Osteoblast (primary cell): ENCODE data around the gene TRERF1. TPM values are rescaled to one million over a fixed set of nuclear protein-coding genes. Genes with fewer than 3 reads are reported as not detected.

Experiments
- DNase-seq: peaks from one replicate; pipeline ENCODE4 v3.0.0; 2011; ENCODE audit warnings: low spot score, mixed read lengths; ENCODE audit not compliant: insufficient read length; ENCODE audit errors: missing footprints
- H2AFZ ChIP-seq: 2 replicates; pipeline ENCODE4 v1.6.0; 2011; ENCODE audit warnings: mild to moderate bottlenecking, low read length
- H3K27ac ChIP-seq: 2 replicates; pipeline ENCODE4 v1.5.1; 2011; ENCODE audit warnings: mild to moderate bottlenecking, low read depth, low read length, moderate library complexity
- H3K27me3 ChIP-seq: 2 replicates; pipeline ENCODE4 v1.6.0; 2012; ENCODE audit warnings: mild to moderate bottlenecking, control low read depth, inconsistent platforms, low read length, moderate library complexity; ENCODE audit not compliant: insufficient read depth
- H3K36me3 ChIP-seq: 2 replicates; pipeline ENCODE4 v1.5.1; 2011; ENCODE audit warnings: mild to moderate bottlenecking, low read length, control low read depth, moderate library complexity; ENCODE audit not compliant: insufficient read depth
- H3K4me1 ChIP-seq: 2 replicates; pipeline ENCODE4 v1.5.1; 2011; ENCODE audit warnings: mild to moderate bottlenecking, low read length, control low read depth, moderate library complexity; ENCODE audit not compliant: insufficient read depth
- H3K4me2 ChIP-seq: 2 replicates; pipeline ENCODE4 v1.6.0; 2011; ENCODE audit warnings: mild to moderate bottlenecking, low read length; ENCODE audit not compliant: insufficient read depth
- H3K4me3 ChIP-seq: fragments of 200-600 bp; sonication (generic); 3 replicates; pipeline ENCODE4 v1.5.1; 2012; ENCODE audit warnings: mild to moderate bottlenecking, low read length, inconsistent platforms; ENCODE audit not compliant: insufficient read depth
- H3K79me2 ChIP-seq: 2 replicates; pipeline ENCODE4 v1.6.0; 2012; ENCODE audit warnings: mild to moderate bottlenecking, low read length, control low read depth, inconsistent platforms; ENCODE audit not compliant: insufficient read depth
- H3K9me3 ChIP-seq: 2 replicates; pipeline ENCODE4 v1.5.1; 2011; ENCODE audit warnings: low read depth, low read length, control low read depth
- H4K20me1 ChIP-seq: 2 replicates; pipeline ENCODE4 v1.6.0; 2012; ENCODE audit warnings: mild to moderate bottlenecking, low read length, control low read depth; ENCODE audit not compliant: insufficient read depth
- total RNA-seq: library from RNA; depleted of rRNA; stranded (reverse); fragments of >200 nt; gene quantifications from 2 replicates; pipeline ENCODE4 v1.2.3, GENCODE V29; 2012
- TF ChIP-seq, protein P1 (sequence below): IDR thresholded peaks from 2 replicates; pipeline ENCODE4 v1.5.1; 2011; ENCODE audit warnings: mild to moderate bottlenecking, low read depth, low read length, moderate library complexity; ENCODE audit errors: extremely low read depth

Gene TRERF1
- total RNA-seq, 1 donor, result 4.7 TPM

DNA sequence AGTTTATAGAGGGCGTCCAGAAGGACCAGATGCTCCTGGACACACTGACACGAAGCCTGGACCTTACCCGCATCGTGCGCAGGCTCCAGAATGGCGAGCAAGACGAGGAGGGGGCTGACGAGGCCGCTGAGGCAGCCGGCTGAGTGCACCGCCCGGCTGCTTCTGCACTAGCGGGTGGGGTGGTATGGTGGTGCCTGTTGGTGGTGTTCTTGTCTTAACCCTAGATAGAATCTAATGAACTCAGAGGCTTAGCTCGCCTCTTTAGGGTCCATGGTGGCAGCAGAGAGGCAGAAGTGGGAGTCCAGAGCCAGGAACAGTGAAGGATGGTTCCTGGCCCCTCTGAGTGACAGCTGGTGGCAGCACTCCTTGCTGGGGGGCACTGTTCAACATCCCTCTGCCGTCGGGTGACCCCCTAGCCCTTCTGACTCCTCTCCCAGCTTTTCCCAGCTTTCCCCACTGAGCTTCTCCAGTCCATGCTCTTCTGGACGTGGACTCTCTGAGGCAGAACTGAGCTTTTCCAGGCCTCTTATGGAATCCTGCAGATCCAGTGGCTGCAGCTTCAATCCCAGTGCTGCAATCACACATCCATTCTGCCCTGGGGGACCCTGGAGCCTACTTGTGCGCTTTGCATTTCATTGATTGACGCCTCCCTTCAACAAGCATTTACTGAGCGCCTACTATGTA, 272.3 kb downstream of the TRERF1 start:
- TF ChIP-seq, protein P1, sequence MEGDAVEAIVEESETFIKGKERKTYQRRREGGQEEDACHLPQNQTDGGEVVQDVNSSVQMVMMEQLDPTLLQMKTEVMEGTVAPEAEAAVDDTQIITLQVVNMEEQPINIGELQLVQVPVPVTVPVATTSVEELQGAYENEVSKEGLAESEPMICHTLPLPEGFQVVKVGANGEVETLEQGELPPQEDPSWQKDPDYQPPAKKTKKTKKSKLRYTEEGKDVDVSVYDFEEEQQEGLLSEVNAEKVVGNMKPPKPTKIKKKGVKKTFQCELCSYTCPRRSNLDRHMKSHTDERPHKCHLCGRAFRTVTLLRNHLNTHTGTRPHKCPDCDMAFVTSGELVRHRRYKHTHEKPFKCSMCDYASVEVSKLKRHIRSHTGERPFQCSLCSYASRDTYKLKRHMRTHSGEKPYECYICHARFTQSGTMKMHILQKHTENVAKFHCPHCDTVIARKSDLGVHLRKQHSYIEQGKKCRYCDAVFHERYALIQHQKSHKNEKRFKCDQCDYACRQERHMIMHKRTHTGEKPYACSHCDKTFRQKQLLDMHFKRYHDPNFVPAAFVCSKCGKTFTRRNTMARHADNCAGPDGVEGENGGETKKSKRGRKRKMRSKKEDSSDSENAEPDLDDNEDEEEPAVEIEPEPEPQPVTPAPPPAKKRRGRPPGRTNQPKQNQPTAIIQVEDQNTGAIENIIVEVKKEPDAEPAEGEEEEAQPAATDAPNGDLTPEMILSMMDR, result no peak

DNA sequence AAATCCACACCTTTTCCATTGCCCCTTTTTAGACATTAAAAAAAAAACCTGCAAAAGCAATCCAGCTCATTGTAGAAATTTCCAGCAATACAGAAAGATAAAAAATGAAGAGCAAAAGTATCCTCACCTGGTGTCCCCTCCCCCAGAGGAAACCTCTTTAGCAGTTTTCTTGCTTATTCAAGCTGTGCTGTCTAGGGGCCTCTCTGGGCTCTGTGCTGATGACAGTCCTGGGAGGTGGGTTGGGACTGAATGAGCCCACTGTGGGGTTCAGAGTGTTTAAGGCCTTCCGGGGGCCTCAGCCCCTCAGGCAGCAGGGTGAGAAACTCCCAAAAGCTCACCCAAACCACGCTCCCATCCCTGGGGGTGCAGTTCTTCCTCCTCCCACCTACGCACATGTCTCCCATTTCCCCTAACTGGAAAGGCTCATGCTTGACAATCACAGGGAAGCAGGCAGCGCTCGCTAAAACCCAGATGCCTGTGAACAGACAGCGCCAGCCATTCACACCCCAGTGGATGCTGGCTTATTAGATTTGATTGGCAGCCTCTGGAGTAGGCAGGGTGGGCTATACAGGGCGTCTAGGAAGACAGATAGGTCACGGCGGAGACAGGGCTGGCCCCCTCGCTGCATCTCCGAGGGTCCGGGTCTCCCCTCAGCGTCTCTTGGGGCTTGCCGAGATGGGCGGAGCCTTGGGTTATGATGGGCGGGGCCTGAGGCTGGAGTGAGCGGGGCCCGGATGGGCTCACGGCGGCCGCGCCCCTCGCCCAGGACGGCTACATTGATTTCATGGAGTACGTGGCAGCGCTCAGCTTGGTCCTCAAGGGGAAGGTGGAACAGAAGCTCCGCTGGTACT, 274.0 kb downstream of the TRERF1 start:
- TF ChIP-seq, protein P1, result no peak
- H3K4me3 ChIP-seq, result peak overlapping the region; percentile 53
- H3K36me3 ChIP-seq, result no peaks in the 10 kb centered on the region
- no peaks in the 10 kb centered on the region for H3K27me3 ChIP-seq
- H3K4me2 ChIP-seq, result peak overlapping the region; percentile 40
- H2AFZ ChIP-seq, result peak overlapping the region; percentile 73
- H4K20me1 ChIP-seq, result no peaks in the 10 kb centered on the region
- H3K9me3 ChIP-seq, result no peaks in the 10 kb centered on the region
- no peaks in the 10 kb centered on the region for H3K79me2 ChIP-seq
- DNase-seq, result no peak
- H3K4me1 ChIP-seq, result no peaks in the 10 kb centered on the region
- no peak overlapping the region for H3K27ac ChIP-seq

More for the DNA sequence above, 272.3 kb downstream of the TRERF1 start:
- no peak overlapping the region for H3K4me3 ChIP-seq
- no peaks in the 10 kb centered on the region for H3K27me3 ChIP-seq
- DNase-seq, result no peak
- H3K4me2 ChIP-seq, result no peak overlapping the region
- no peaks in the 10 kb centered on the region for H3K36me3 ChIP-seq
- H4K20me1 ChIP-seq, result no peaks in the 10 kb centered on the region
- no peak overlapping the region for H3K27ac ChIP-seq
- no peaks in the 10 kb centered on the region for H3K9me3 ChIP-seq
- H3K79me2 ChIP-seq, result no peaks in the 10 kb centered on the region
- H2AFZ ChIP-seq, result no peak overlapping the region
- H3K4me1 ChIP-seq, result no peaks in the 10 kb centered on the region

DNA sequence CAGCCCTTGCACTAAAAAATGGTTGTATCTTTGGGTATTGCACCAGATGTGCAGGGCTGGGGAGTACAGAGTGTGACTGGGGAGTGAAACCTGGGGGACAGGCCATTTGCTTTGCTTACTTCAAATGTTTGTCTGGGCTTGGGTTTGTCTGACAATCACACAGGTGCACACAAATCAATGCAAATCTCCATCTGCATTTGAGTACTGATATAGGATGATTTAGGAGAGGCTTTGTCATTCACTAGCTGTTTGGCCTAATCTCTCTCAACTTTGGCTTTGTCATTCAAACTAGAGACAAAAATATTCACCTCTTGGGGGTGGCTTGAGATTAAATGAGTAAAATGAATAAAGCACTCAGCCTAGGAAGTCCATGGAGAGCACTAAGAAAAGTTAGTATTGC, 274.7 kb downstream of the TRERF1 start:
- TF ChIP-seq, protein P1, result no peak

DNA sequence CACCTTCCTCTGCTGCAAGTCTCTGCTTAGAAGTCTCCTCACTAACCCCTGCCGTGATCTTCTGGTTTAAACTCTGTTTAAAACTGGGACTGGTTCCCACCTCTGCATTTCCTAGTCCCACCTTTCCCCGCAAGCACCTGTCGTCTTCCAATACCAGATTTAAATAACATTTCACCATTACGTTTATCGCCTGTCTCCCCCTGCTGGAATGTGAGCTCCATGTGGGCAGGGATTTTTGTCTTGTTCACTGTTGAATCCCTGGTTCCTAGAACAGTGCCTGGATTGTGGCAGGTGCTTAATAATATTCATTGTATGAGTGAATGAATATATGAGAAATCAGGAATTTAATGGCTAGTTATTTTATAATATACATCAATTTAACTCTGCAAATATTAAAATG, 275.9 kb downstream of the TRERF1 start:
- no peak for DNase-seq
- no peaks in the 10 kb centered on the region for H3K27me3 ChIP-seq

More for the DNA sequence above, 274.7 kb downstream of the TRERF1 start:
- Histone ChIP-seq H3K4me3 (no peak overlapping the region), H3K27ac (no peak overlapping the region), H3K79me2 (no peaks in the 10 kb centered on the region), H3K4me2 (no peak overlapping the region), H2AFZ (no peak overlapping the region), H3K36me3 (no peaks in the 10 kb centered on the region), H3K27me3 (no peaks in the 10 kb centered on the region), H3K9me3 (no peaks in the 10 kb centered on the region), H3K4me1 (no peaks in the 10 kb centered on the region), H4K20me1 (no peaks in the 10 kb centered on the region)
- no peak for DNase-seq

More for the DNA sequence above, 275.9 kb downstream of the TRERF1 start:
- no peak overlapping the region for H3K4me2 ChIP-seq
- H3K4me3 ChIP-seq, result no peak overlapping the region
- H4K20me1 ChIP-seq, result no peaks in the 10 kb centered on the region
- TF ChIP-seq, protein P1, result peak; percentile 50
- no peaks in the 10 kb centered on the region for H3K36me3 ChIP-seq
- H3K27ac ChIP-seq, result no peak overlapping the region
- H3K9me3 ChIP-seq, result no peaks in the 10 kb centered on the region
- H2AFZ ChIP-seq, result no peak overlapping the region
- no peaks in the 10 kb centered on the region for H3K4me1 ChIP-seq
- H3K79me2 ChIP-seq, result no peaks in the 10 kb centered on the region
